Activated naive CD8-positive, alpha-beta T cell (primary cell): ENCODE results near the gene CAPN14.
A peak's percentile ranks its signal among the peaks of the same experiment; 100 is the strongest.

Experiments used
- H3K27ac Mint-ChIP-seq: one replicate; pipeline ENCODE4 v1.8.0; 2021; ENCODE audit warnings: mixed read lengths
- H3K27me3 Mint-ChIP-seq: one replicate; pipeline ENCODE4 v1.8.0; 2021; ENCODE audit warnings: mixed read lengths
- H3K36me3 Mint-ChIP-seq: one replicate; pipeline ENCODE4 v1.8.0; 2021; ENCODE audit warnings: mixed read lengths
- H3K4me1 Mint-ChIP-seq: one replicate; pipeline ENCODE4 v1.8.0; 2021; ENCODE audit warnings: low read depth, mixed read lengths
- H3K4me3 Mint-ChIP-seq: one replicate; pipeline ENCODE4 v1.8.0; 2021; ENCODE audit warnings: mild to moderate bottlenecking, mixed read lengths
- H3K9me3 Mint-ChIP-seq: one replicate; pipeline ENCODE4 v1.8.0; 2021; ENCODE audit warnings: low read depth, mixed read lengths

The CAPN14 gene

DNA sequence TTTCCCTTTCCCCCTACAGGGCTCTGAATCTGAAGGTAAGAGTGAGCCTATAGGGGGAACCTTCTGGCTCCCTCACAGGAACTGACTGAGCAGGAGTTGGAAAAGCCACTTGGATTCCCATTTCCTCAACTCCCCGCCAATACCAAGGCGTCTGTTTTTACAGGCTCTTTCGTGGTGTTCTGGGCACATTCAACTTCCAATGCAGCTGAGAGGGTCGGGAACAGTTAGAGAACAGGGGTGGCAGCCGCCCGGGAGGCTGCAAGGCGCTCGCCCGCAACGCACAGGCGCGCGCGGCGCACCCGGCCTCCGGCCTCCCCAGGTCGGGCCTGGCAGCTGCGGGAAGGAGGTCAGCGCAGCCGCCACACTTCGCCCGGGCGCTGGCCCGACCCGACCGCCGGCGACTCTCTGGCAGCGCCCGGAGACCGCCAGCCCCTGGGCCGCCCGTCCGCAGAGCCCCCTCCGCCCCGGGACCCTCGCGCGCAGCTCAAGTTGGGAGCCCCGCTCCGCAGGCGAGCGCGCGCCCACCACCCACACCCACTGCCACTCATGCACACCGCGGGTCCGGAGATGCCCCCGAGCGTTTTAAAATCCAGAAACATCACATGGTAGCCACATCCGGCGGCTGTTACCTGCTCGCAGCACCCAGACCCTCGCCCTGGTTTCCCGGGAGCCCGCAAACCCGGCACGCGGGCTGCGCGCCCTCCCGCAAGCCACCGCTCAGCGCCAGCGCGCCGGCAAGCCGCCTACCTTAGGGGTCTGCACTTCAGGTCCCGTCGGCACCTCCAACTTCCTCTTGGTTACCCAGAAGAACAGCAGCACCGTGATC, 79.9 kb downstream of the CAPN14 start:
- Mint-ChIP-seq H3K27me3 (peaks cover 33% of the 10 kb centered on the region), H3K9me3 (no peaks in the 10 kb centered on the region), H3K36me3 (no peaks in the 10 kb centered on the region), H3K4me1 (peaks cover 10% of the 10 kb centered on the region), H3K4me3 (peak overlapping the region; percentile 78), H3K27ac (no peak overlapping the region)

DNA sequence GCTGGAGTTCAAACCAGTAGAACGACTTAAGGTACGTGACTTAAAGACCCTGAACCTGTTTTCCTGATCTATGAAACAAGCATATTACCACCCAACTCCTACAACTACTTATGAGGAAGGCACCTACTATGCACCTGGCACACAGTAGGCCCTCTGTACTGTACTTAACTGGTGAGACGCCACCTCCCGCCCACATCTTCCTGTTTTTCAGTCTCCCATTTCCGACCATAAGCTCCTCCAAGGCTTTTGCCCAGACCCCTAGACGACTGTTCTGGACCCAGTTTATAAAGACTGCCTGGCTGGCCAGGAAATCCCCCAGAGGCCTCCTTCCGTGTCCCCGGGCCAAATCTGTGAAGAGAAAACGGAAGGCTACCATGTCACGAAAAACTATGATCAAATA, 80.6 kb downstream of the CAPN14 start:
- Mint-ChIP-seq H3K27ac (no peak overlapping the region), H3K4me1 (peaks cover 10% of the 10 kb centered on the region), H3K9me3 (no peaks in the 10 kb centered on the region), H3K4me3 (peak overlapping the region; percentile 78), H3K36me3 (no peaks in the 10 kb centered on the region), H3K27me3 (peaks cover 36% of the 10 kb centered on the region)

- Mint-ChIP-seq H3K36me3 (no peaks in the 10 kb centered on the region), H3K9me3 (no peaks in the 10 kb centered on the region), H3K27me3 (peaks cover 34% of the 10 kb centered on the region), H3K4me1 (peaks cover 10% of the 10 kb centered on the region), H3K4me3 (no peak overlapping the region), H3K27ac (no peak overlapping the region)
Measured at GRCh38 chr2:31136000-31136399, 81.3 kb downstream of the CAPN14 start.

GRCh38 chr2:31134480-31134879, 82.8 kb downstream of the CAPN14 start:
- Mint-ChIP-seq H3K27ac (no peak overlapping the region), H3K4me3 (no peak overlapping the region), H3K36me3 (no peaks in the 10 kb centered on the region), H3K27me3 (peaks cover 34% of the 10 kb centered on the region), H3K9me3 (no peaks in the 10 kb centered on the region), H3K4me1 (peaks cover 10% of the 10 kb centered on the region)

GRCh38 chr2:31132786-31133185, 84.5 kb downstream of the CAPN14 start:
- Mint-ChIP-seq H3K36me3 (no peaks in the 10 kb centered on the region), H3K4me1 (peaks cover 10% of the 10 kb centered on the region), H3K4me3 (no peak overlapping the region), H3K27ac (no peak overlapping the region), H3K9me3 (no peaks in the 10 kb centered on the region), H3K27me3 (peaks cover 37% of the 10 kb centered on the region)

GRCh38 chr2:31131871-31132270, 85.4 kb downstream of the CAPN14 start:
- no peaks in the 10 kb centered on the region for H3K9me3 Mint-ChIP-seq
- peaks cover 36% of the 10 kb centered on the region for H3K27me3 Mint-ChIP-seq

DNA sequence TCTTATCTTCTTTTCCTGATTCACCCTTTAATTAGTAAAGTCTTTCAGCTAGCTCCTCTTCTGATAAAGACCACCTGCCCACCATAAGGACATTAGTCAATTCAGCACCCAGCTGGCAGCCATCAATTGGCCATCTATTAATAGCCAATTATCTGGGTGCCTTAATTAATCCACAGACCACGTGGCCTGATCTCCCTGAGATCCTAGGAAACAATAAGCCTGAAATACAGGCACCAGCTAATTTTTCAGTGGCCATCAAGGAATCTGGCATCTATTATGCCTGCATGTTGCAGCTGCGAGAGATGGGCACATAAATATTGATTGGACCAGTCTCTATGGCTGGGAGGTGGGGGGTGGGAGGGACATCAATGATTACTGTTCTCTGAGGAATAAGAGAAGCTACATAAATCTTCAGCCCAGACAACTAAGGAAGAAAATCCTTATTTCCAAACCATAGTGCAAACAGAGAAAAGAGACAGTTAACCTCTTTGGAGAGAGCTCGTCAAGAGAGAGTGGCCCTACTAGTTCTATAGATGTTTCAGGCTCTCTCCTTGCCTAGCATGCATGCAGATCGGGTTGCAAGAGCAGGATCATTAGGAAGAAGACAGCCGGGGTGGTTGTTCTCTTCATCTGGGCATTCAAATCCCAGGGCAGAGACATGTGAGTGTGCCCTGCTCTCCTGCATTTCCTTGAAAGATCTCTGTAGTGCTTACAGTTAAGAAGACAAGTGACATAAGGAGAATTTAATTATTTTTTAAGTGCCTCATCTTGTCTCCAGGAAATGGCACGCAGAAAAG, 87.7 kb downstream of the CAPN14 start:
- Mint-ChIP-seq H3K4me1 (no peaks in the 10 kb centered on the region), H3K4me3 (no peak overlapping the region), H3K27me3 (peaks cover 17% of the 10 kb centered on the region), H3K9me3 (no peaks in the 10 kb centered on the region), H3K27ac (no peak overlapping the region), H3K36me3 (no peaks in the 10 kb centered on the region)

More at GRCh38 chr2:31131871-31132270, 85.4 kb downstream of the CAPN14 start:
- H3K4me3 Mint-ChIP-seq = no peak overlapping the region
- no peaks in the 10 kb centered on the region for H3K36me3 Mint-ChIP-seq
- H3K4me1 Mint-ChIP-seq = peaks cover 7% of the 10 kb centered on the region
- H3K27ac Mint-ChIP-seq = no peak overlapping the region

- Mint-ChIP-seq H3K27ac (no peak overlapping the region), H3K9me3 (no peaks in the 10 kb centered on the region), H3K4me3 (no peak overlapping the region), H3K36me3 (no peaks in the 10 kb centered on the region), H3K27me3 (peaks cover 11% of the 10 kb centered on the region), H3K4me1 (no peaks in the 10 kb centered on the region)
Measured at GRCh38 chr2:31127931-31128330, 89.4 kb downstream of the CAPN14 start.

DNA sequence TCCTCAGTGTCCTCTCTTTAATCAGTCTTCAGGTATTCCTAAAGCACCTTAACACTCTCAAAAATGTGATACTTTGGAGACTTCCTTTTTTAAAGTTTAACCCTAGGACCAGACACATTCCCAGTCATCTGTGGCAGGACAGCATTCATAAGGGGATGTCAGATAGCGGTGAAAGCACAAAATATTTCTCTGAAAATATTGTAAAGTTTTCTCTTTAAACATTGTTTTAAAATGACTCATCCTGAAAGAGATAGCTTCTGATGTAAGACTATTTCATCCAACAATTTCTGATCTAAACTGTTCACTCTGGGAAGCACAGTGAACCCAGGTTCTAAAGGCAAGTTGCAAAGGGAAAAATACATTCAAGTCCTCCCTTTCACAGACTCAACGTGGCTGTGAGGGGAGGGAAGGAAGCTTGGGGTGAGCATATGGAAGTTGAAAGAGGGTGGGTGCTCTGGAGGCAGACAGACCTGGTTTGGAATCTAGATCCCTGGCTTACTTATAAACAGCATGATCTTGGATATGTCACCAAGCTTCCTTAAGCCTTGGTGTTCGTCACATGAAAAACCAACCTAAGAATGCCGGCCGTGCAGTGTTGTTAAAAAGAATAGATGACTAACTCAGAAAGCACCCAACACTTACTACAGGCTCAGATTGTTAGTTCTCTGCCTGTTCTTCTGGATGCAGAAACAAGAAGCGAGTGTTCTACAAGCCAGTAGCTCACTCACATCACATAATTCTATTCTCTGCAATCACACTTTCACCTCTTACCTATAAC, 91.2 kb downstream of the CAPN14 start:
- H3K27ac Mint-ChIP-seq = no peak overlapping the region
- H3K9me3 Mint-ChIP-seq = no peaks in the 10 kb centered on the region
- no peaks in the 10 kb centered on the region for H3K4me1 Mint-ChIP-seq
- no peaks in the 10 kb centered on the region for H3K36me3 Mint-ChIP-seq
- H3K4me3 Mint-ChIP-seq = no peak overlapping the region
- peaks cover 12% of the 10 kb centered on the region for H3K27me3 Mint-ChIP-seq

- H3K27me3 Mint-ChIP-seq = peaks cover 12% of the 10 kb centered on the region
- H3K4me3 Mint-ChIP-seq = no peak overlapping the region
- no peaks in the 10 kb centered on the region for H3K36me3 Mint-ChIP-seq
- H3K9me3 Mint-ChIP-seq = no peaks in the 10 kb centered on the region
- H3K4me1 Mint-ChIP-seq = no peaks in the 10 kb centered on the region
- no peak overlapping the region for H3K27ac Mint-ChIP-seq
Measured at GRCh38 chr2:31124904-31125303, 92.4 kb downstream of the CAPN14 start.
